Kidney epithelial cell (primary cell): ENCODE measurements around the gene KIF17. TPM values are rescaled to one million over a fixed set of nuclear protein-coding genes. Genes with fewer than 3 reads are reported as not detected.
A peak's percentile ranks its signal among the peaks of the same experiment; 100 is the strongest.

Source experiments
- DNase-seq: peaks from one replicate; pipeline ENCODE4 v3.0.0-alpha.2; 2010; ENCODE audit warnings: low read depth
- H3K27me3 ChIP-seq: 2 replicates; pipeline ENCODE4 v1.6.0; 2011; ENCODE audit warnings: low read length; ENCODE audit not compliant: control insufficient read depth, insufficient read depth
- H3K36me3 ChIP-seq: 2 replicates; pipeline ENCODE4 v1.5.1; 2011; ENCODE audit warnings: low read length; ENCODE audit not compliant: control insufficient read depth, insufficient read depth
- H3K4me3 ChIP-seq: 2 replicates; pipeline ENCODE4 v1.5.1; 2011; ENCODE audit warnings: low read depth, mild to moderate bottlenecking, control low read depth, low read length
- CTCF ChIP-seq: IDR thresholded peaks from 2 replicates; pipeline ENCODE4 v1.5.1; 2011; ENCODE audit warnings: mild to moderate bottlenecking, moderate library complexity, low read length, control low read depth, inconsistent platforms; ENCODE audit not compliant: insufficient read depth, poor library complexity, severe bottlenecking
- total RNA-seq: library from RNA; depleted of rRNA; stranded (reverse); fragments of >200 nt; gene quantifications from 2 replicates; pipeline ENCODE4 v1.2.3, GENCODE V29; 2015

Gene KIF17
- total RNA-seq, 1 donor from 2014 or later: 1.3 TPM

- no peak for TF ChIP-seq CTCF
- H3K27me3 ChIP-seq: no peaks in the 10 kb centered on the region
- H3K36me3 ChIP-seq: no peaks in the 10 kb centered on the region
- H3K4me3 ChIP-seq: no peak overlapping the region
- no peak for DNase-seq
These were observed 52.1 kb downstream of the KIF17 start for GRCh38 chr1:20665726-20666125.

GRCh38 chr1:20663969-20664715, 53.7 kb downstream of the KIF17 start:
- no peak for DNase-seq
- no peak for TF ChIP-seq CTCF
- no peak overlapping the region for H3K4me3 ChIP-seq
- H3K36me3 ChIP-seq: no peaks in the 10 kb centered on the region
- no peaks in the 10 kb centered on the region for H3K27me3 ChIP-seq

GRCh38 chr1:20663365-20663764, 54.4 kb downstream of the KIF17 start:
- no peaks in the 10 kb centered on the region for H3K27me3 ChIP-seq
- H3K4me3 ChIP-seq: no peak overlapping the region
- DNase-seq: no peak
- H3K36me3 ChIP-seq: no peaks in the 10 kb centered on the region
- TF ChIP-seq CTCF: peak; percentile 13

GRCh38 chr1:20662110-20662475, 55.7 kb downstream of the KIF17 start:
- H3K27me3 ChIP-seq: no peaks in the 10 kb centered on the region
- TF ChIP-seq CTCF: no peak
- H3K36me3 ChIP-seq: no peaks in the 10 kb centered on the region
- H3K4me3 ChIP-seq: peak overlapping the region; percentile 91
- no peak for DNase-seq

- Histone ChIP-seq H3K4me3 (peak within 1 kb of the TSS; percentile 91), H3K36me3 (no peaks in the 10 kb centered on the region), H3K27me3 (no peaks in the 10 kb centered on the region)
- TF ChIP-seq CTCF: peak; percentile 62
- DNase-seq: peak; percentile 93
These were observed 56.3 kb downstream of the KIF17 start, which contains the start of gene DDOST for GRCh38 chr1:20661207-20662109. Gene DDOST (minus strand): TSS chr1:20661369. CDS start chr1:20661350, 19 bp downstream.
